RPMI7951 (cell line): ENCODE results near the gene PPP1R1C. TPM values are rescaled to one million over a fixed set of nuclear protein-coding genes. Genes with fewer than 3 reads are reported as not detected.
"Not testable (repeated sequence)": the region's sequence is repeated elsewhere in the genome, so short reads cannot be mapped to it uniquely, and the experiment has no call there.

ENCODE experiments used
- DNase-seq: peaks from one replicate; pipeline ENCODE4 v3.0.0-alpha.2; 2012; ENCODE audit warnings: low read depth
- total RNA-seq: library from RNA; depleted of rRNA; stranded (reverse); fragments of >200 nt; shearing (Covaris generic); gene quantifications from 2 replicates; pipeline ENCODE4 v1.2.3, GENCODE V29; 2014

Gene PPP1R1C
- total RNA-seq, 1 experiment from 2014 or later = 3.1 TPM

DNA sequence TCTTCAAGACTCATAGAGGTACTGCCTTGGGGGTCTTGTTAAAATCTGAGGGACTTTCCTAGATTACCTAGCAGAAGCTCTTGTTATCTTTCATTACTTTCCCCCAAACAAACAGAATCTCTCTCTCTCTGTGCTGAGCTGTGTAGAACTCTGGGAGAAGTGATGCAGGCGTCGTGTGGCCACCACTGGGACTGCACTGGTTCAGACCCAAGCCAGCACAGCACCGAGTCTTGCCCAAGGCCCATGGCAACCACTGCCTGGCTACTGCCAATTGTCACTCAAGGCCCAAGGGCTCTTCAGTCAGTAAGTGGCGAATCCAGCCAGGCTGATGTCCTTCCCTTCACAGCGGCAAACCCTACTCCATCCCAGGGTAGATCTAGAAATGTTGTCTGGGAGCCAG, 28.6 kb downstream of the PPP1R1C start:
- DNase-seq = no peak

DNA sequence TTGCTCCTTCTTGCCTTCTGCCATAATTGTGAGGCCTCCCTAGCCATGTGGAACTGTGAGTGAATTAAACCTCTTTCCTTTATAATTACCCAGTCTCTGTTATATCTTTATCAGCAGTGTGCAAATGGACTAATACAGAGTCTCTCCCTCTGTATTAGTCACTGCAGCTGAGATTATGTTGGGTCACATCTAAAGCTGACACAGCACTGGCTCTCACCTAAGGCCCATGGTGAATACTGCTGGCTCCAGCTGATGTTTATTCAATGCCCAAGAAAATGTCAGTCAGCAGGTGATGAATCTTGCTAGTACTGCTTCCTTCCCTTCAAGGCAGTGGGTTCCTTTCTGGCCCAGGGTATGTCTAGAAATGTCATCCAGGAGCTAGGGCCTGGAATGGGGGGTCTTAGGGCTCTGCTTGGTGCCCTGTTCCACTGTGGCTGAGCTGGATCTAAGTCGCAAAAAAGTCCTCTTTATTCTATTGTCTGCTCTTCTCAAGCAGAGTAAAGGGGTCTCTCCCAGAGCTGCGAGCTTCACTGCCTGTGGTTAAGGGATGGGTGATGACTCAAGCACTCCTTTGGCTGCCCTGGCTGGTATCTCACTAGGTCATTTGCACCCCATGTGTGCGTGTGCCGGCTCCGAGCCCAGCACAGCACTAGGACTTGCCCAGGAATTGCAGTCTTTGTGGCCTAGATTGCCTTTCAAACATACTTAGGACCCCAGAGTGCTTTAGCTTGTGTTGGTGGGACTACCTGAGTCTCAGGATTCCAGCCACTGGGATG, 29.9 kb downstream of the PPP1R1C start:
- DNase-seq = peak; percentile 75

DNA sequence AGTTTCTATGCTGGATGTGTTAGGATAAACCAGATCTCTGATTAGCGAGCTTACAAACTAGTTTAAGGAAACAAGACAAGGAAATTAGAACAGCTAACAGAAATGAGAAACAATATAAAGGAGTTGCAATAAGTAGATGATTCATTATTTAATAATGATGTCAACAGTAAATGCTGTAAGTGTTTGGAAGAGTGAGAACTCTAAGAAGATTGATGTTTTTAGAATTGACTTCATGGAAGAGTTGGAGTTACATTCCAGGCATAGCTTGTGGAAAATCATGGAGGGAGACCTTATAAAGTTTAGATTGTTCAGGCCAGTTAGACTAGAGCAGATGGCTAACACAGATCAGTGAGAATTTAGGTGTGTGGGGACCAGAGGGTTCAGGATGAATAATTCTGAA, 32.6 kb downstream of the PPP1R1C start:
- DNase-seq = peak; percentile 3

DNA sequence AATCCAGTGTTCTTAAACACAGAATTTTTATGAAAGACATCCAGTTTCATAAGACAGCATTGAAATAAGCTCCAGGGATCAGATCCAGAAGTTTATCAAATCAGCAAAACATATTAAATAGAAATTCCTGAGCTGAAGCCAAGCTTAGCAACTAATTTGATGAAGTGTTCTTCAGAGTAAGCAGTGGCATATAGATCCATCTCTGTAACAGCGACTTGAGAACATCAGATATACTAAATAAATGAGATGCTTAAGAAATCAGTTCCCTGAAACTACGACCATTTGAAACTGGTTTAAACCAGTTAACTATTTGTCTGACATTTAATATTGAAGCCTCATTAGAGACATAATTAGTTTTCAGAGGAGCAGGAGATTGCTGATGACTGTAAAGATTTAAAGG, 34.1 kb downstream of the PPP1R1C start:
- DNase-seq = no peak

DNA sequence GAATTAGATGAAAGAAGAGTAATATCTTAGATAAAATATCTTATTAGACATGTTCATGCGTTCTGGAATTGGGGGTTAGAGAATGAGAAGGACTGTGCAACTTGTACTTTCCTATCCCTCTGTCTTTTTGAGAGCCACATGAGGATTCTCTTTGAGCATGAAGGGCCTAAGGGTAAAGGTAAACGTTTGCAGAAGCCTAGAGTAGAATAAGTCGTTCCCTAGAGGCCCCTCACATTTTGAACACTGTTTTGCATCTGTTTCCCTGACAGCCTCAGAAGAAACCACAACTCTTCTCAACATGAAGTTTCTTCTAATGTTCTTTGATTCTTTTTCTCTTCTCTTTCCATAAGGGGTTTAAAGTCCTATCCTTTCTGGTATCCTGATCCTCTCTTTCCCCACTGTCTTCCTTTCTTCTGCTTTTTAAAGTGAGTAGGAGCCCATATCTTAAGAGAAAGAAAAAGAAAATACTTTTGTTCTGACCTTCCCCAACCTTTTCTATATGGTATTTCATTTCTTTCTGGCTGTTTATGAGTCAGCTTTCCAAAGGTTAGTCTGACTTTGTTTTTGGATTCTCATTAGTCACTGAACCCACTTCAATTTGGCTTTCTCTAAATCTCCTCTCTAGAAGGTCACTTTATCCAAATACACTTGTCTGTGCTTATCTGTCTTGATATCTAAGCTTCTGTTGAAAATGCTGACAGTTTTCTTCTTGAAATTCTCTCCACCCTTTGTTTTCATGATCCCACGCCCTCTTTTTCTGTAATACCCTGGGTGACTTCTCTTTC, 34.8 kb downstream of the PPP1R1C start:
- DNase-seq = peak; percentile 35

DNA sequence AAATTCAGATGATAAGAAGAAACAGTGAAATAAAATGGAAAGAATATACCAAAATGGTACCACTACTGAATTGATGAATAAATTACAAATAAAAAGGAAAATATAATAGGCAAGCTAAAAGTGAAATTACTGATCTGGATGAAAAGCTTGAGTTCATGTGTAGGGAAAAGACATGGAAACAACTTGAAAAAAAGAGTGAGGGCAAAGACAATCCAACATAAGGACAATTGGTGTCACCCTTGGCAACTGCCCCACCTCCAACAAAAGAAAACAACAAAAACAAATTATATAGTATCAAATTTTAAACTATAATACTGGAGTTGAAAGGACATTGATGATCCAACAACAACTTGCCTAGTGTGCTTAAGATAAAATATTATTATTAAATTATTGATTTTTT, 37.6 kb downstream of the PPP1R1C start:
- DNase-seq = no peak

DNA sequence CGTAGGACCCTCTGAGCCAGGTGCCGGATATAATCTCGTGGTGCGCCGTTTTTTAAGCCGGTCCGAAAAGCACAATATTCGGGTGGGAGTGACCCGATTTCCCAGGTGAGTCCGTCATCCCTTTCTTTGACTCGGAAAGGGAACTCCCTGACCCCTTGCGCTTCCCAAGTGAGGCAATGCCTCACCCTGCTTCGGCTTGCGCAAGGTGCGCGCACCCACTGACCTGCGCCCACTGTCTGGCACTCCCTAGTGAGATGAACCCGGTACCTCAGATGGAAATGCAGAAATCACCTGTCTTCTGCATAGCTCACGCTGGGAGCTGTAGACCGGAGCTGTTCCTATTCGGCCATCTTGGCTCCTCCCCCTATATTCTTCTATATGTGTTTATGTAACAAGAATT, 45.2 kb downstream of the PPP1R1C start:
- DNase-seq = not testable (repeated sequence)

DNA sequence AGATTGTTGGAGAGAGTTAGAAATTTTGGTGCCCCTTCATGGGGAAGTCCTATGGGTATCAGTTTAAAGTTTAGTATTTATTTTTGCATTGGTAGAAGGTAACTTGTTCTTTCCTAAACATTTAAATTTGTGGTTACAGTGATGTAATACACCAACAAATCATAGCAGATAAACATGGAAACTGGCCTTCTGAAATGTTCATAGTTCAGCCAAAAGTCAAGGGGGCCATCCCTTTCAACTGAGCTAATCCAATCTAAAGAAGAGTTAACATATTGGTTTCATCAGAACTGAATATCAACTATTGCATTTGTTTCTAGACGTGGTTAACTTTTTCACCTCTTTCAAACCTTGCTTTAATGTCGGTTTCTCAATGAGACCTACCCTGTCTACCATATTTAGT, 46.3 kb downstream of the PPP1R1C start:
- no peak for DNase-seq

DNA sequence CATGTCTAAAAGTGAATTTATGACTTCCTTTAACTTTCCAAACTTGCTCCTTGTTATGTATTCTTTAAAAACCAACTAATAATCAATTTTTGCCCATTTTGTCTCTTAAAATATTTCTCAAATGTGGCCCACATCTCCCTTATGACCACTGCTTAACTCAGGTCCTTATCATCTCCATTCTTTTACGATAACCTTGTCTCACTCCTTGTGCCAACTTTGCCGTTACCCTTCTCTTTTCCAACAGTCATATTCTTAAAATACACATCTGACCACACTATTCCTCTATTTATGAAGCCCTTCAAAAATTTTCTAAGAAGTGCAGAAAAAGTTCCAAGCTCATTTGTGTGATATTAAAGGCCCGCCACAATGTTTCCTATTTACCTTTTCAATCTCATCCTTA, 47.8 kb downstream of the PPP1R1C start:
- DNase-seq = no peak

DNA sequence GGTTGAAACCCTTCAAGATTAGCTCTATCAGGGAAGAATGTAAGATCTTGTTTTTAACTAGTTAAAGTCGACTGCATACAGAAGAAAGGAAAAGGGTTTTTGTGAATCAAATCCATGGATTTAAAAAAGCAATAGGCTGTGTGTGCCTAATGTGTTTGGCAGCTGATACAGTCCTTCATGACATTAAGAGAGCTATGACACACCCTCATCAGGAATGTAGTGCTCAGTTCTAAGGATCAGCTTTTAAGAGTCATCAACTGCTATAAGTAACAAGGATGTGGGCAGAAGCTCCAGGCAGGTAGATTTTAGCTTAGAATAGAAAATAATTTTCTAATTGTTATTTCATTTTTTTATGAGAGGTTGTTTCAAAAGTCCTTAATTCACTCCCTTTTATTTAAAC, 52.9 kb downstream of the PPP1R1C start:
- DNase-seq = peak; percentile 45

DNA sequence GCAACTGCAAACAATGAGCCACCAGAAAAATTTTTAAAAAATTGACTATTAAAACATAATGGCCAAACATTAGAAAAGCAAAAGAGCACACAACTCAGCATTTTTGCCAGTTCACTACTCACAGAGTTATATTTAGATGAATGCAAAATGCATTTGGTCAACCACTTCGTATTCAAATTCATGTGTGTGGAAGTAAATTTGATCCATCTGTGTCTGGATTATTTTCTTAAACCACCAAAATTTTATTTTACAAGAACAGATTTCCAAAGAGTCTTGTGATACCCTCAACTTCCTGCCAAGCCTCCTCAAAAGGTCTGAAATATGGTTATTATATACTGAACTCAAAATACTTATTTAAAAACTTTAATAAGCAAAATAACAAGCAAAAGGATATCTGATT, 57.4 kb downstream of the PPP1R1C start:
- DNase-seq = no peak

DNA sequence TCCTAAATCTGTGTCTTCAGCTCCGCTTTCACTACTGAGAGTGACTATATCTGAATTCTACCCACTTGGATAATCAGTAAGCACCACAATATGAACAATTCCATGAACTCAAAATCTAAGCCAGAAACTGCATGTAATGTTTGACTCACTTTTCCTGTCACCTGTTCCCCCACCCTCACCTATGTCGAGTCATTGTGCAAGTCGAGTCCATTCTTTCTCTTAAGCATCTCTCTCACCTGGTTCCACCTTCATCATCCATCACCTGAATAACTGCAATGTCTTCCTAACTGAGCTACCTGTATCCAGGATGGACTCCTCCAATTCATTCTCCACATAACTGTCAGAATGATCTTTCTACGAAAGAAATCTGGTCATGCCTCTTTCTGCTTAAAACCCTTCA, 58.2 kb downstream of the PPP1R1C start:
- no peak for DNase-seq

DNA sequence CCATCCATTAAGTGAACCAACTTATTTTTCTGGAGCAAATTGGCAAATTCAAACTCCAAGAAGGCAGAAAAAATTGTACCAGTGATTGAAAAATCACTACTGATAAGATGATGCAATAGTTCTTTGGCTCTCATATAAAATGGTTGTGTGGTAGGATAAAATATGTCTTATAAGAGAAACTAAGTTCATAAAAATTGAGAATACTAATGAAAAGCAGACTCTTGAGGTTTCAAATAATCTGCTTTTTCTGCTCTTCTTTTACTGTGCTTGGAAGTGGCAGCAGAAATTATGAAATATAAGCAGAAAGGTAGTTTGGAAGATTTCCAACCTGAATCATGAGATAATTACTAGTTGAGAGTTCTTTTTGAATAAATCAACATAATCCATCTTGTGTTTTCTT, 61.9 kb downstream of the PPP1R1C start:
- no peak for DNase-seq

DNA sequence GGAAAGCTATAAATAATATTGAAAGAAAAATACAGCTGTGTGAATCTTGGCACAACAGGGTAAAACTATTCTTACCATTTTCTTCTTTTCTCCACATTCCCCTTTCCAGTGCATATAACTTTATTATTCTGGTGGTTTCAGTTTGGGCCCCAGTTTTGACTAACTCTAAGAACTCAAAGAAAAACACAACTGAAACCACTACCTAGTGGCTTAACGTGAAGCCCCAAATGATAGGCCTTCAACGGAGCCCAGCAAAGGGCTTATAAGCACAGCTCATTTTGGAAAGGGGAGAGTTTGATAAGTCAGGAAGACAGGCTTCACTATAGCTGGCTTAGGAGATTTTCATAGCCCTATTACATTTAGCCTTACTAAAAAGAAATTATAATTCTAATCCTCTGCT, 62.4 kb downstream of the PPP1R1C start:
- DNase-seq = no peak

DNA sequence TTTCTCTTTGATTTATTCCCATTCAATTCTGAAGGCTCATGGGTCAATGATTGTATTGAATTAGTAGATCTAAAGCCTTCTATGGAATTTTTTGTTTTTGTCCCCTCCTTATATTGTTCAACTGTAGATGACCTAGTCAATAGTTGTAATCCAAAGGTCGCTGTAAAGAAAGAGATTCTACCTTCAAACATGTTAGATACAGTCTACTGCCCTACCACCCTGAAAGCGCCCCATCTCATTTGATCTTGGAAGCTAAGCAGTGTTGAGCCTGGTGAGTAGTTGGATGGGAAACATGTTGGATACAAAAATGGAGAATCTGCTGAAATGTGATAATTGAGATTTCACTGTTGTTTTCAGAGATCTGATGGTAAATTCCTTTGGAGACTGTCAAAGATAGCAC, 63.0 kb downstream of the PPP1R1C start:
- no peak for DNase-seq

DNA sequence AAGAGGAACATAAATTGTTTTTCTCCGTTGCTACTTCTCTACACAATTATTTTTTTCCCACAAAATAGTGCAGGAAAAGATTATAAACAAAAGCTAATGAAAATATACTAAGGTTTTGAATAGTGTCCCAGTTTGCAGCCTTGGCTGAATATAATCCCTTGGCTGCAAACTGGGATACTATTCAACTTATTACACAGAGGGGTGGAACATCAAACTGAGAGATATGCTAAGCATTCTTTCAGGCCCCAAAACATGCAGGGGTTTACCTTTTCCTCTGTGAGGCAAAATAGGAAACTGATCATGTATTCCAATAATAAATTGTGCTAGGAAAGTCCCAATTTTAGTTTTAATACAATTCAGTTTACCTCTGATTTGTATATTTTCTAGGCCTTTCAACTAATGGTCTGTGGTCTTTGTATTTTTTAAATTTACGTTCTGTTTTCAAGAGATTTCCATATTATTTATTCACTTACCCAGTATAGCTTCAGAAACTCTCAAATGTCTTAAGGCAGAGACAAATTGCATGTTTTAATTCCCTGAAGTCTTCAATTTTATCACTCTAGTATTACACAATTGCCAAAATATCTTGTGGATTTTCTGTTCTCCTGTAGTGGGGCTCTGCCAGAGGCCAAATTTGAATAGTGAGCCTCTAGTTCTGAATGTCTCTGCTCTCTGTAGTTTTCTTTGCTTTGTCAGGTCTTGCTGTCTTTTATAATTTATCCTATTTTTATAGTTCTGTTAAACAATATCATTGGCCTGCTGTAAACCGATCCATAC, 63.9 kb downstream of the PPP1R1C start:
- no peak for DNase-seq

DNA sequence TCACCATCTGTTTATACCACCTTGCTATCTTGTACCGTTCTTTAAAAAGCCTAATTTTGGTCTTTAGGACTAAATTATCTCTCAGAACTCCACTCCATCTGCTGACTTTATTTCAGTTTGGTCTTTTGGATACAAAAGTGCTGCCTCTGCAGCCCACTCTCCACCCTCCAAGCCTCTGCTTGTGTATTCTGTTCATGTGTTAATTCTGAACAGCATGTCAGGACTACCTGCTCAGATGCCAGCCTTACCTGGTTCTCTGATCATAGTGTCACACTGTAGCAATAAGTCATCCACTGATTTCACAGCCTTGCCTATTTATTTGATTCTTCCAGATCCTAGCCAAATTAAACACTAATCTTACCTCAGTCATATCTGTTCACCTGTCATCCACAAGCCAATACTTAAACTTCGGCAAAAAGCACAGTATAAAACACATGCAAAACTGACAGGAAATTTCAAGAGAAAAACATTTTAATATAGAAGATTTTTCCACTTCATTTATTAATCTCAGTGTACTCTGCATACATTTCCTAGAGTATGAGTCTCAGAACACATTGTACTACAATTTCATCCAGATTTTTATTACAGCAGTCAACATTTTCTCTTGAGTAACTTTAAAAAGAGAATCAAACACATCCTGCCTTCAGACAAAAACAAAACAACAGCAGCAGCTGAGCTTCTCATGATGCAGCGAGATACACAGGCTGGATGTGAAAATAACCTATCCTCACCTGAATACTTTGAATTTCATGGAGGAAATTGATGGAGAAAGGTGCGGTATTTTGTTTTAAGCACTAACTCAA, 64.9 kb downstream of the PPP1R1C start:
- DNase-seq = no peak

DNA sequence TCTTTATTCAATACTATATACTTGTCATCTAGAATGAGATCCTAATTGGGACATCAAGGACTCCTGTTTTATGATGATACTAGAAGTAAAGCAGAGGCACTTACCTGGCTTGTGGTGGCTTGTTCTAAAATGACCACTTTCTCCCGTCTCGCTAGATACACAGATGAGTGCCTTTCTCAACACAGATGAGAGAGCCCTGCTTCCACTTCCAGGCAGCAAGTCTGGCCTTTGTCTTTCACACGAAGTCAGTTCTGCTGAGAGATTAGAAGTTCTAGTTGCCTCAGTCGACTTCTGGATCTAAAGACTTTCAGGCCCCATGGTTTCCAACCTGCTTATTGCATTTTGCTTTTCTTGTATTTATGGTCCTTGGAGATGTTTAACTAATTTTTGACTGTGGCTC, 70.3 kb downstream of the PPP1R1C start:
- no peak for DNase-seq

DNA sequence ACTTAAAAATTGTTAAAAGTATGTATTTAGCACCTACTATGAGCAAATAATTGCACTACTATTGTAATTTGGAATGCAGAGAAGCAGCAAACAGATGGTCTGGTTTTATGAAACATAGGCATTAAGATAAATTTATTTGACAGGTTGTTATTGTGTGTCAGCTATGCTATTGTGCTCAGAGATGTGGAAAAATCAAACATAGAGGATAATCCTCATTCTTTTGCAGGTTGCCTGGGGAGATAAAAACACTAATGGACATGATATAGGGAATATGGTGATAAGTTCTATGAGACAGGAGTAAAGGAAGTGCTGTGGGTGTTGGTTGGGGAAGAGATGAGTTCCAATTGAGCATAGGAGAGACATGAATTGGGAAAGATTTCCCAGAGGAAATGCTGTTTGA, 71.3 kb downstream of the PPP1R1C start:
- no peak for DNase-seq

DNA sequence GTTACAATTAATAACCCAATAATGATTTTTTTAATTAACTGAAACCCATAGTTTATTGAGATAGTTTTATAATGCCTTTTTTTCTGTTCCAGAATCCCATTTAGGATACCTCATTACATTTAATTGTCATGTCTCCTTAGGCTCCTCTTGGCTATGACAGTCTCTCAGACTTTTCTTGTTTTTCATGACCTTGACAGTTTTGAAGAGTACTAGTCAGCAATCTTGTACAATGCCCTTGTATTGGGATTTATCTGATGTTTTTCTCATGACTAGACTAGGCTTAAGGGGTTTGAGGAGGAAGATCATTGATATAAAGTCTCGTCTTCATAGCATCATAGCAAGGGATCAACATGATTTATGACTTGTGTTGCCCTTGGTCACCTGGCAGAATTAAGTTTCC, 72.4 kb downstream of the PPP1R1C start:
- no peak for DNase-seq

DNA sequence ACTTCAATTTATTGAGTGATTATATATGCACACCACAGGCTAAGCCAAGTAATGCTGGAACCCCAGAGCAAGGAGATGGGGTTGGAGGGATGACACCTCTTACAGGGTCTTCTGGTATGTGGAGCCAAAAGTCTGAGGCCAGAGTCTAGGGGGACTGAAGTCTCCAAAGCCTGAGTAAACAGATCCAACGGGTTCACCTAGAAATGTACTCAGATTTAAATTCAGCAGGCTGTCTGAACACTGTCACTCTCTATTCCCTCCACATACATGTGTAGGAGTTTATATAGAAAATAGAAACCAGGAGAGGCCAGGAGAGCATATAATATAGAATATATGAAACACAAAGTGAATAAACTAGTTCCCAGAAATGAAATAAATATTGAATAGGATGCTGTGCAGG, 76.1 kb downstream of the PPP1R1C start:
- DNase-seq = no peak
